ENCODE measurements around the gene FLT4.

The FLT4 gene

GRCh38 chr5:180626661-180627385, 22.6 kb downstream of the FLT4 start:
- no peak for DNase-seq (ENCODE audit: low read depth)

DNA sequence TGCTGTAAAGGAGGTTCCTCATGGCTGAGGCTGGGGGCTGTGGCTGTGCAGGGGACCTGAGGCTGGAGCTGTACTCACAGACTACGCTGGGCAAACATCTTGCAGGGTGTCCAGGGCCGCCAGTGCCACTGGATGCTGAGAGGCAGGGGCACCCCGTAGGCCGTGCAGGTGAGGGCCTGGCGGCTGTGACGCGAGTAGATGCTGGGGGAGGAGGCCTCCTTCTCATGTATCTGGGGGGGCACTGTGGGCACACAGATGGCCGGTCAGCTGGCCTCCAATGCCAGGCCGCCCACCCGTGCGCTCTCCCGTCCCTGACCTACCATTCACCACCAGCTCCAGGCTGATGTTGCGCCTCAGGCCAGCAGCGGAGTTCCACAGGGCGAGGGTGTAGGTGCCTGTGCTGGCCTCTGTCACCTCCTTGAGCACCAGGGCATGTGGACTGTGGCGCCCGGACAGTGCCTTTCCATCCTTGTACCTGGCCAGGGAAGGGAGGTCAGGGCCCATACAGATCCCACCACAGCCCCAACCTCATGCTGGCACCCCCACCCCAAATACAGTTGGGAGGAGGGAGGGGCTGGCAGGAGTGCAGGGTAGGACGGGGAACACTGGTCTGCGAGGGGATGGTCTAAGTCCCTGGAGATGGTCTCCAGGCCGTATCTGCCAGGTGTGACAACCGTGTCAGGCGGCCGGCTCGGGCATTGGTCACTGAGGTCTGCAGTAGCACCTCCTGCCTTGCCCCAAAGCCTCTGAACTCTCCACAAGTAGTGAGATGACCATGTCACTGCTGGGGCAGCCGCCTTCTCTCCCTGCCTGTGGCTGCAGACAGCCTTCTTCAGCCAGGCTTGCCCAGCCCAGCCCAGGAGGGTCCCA, 23.4 kb downstream of the FLT4 start:
- DNase-seq (ENCODE audit: low read depth) = no peak

- DNase-seq (ENCODE audit: low read depth) = no peak
Measured at GRCh38 chr5:180625125-180625790, 24.1 kb downstream of the FLT4 start.

GRCh38 chr5:180624587-180624986, 24.8 kb downstream of the FLT4 start:
- DNase-seq (ENCODE audit: low read depth) = no peak

- no peak for DNase-seq (ENCODE audit: low read depth)
Measured at GRCh38 chr5:180623844-180624243, 25.6 kb downstream of the FLT4 start.

GRCh38 chr5:180623411-180623834, 26.0 kb downstream of the FLT4 start:
- no peak for DNase-seq (ENCODE audit: low read depth)

- DNase-seq (ENCODE audit: low read depth) = no peak
Measured at GRCh38 chr5:180622910-180623309, 26.5 kb downstream of the FLT4 start.

DNA sequence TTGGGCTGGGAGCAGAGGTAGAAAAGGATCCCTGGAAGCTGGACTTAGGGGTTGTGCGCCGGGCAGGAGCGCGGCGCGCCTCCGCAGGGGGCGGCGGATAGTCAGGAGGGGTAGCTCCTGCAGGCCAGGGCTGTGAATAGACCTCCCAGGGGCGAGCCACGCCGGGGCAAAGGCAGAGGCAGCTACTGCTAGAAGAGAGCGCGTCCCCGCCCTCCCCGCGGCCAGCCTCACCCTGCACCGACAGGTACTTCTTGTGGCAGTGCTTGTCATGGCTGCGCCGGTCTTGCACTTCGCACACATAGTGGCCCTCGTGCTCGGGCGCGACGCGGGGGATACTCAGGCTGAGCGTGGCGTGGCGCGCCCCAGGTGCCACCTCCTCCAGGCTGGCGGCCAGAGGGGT, 28.1 kb downstream of the FLT4 start:
- DNase-seq (ENCODE audit: low read depth) = no peak

DNA sequence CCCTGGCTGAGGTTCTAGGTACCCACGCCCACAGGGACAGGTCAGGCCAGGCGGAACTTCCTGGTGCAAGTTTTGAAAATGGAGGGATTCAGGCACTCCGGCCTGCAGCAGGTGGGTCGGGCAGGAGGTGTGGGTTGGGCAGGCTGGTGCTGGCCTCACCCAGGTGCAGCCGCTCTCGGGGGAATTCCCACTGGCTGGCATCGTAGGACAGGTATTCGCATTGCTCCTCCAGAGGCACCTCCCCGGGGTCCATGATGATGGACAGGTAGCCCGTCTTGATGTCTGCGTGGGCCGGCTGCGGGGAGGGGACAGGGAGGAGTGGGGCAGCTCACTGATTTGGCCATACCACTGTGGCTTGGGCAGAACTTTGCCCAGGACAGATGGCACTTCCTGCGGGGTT, 29.4 kb downstream of the FLT4 start:
- no peak for DNase-seq (ENCODE audit: low read depth)

- DNase-seq (ENCODE audit: low read depth) = no peak
Measured at GRCh38 chr5:180619563-180619915, 29.9 kb downstream of the FLT4 start.

GRCh38 chr5:180618829-180619562, 30.4 kb downstream of the FLT4 start:
- no peak for DNase-seq (ENCODE audit: low read depth)

GRCh38 chr5:180618487-180618828, 30.9 kb downstream of the FLT4 start:
- DNase-seq (ENCODE audit: low read depth) = no peak

DNA sequence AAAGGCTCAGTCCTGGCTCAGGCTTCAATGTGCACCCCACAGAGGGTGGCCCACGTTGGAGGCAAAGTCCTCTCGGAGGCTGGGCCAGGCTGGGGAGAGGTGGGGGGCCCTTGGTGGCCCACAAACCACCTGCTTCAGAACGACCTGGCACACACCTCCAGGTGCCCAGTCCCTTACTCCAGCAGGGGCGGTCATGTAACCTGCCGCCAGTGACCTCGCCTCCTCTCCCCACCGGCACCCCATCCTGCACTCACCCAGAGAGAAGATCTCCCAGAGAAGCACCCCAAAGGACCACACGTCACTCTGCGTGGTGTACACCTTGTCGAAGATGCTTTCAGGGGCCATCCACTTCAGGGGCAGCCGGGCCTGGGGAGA, 35.6 kb downstream of the FLT4 start:
- DNase-seq (ENCODE audit: low read depth) = no peak

GRCh38 chr5:180613188-180613813, 36.1 kb downstream of the FLT4 start:
- DNase-seq (ENCODE audit: low read depth) = no peak

DNA sequence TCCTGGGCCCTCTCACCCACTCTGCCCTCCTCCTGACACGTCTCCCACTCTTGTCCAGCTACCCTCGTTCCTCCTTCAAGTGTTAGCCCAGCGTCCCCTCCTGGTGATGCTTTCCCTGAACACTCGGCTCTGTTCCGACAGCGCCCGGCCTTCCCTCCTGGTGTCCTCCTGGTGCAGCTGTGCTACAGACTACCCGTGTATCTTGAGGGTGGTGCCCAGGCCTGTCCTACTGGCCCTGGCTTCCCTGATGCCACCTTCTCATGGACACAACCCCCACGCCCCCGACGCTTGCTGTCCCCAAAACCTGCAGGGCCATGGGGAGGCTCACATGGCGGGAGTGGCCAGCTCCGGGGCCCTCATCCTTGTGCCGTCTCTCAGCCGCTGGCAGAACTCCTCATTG, 36.7 kb downstream of the FLT4 start:
- no peak for DNase-seq (ENCODE audit: low read depth)

DNA sequence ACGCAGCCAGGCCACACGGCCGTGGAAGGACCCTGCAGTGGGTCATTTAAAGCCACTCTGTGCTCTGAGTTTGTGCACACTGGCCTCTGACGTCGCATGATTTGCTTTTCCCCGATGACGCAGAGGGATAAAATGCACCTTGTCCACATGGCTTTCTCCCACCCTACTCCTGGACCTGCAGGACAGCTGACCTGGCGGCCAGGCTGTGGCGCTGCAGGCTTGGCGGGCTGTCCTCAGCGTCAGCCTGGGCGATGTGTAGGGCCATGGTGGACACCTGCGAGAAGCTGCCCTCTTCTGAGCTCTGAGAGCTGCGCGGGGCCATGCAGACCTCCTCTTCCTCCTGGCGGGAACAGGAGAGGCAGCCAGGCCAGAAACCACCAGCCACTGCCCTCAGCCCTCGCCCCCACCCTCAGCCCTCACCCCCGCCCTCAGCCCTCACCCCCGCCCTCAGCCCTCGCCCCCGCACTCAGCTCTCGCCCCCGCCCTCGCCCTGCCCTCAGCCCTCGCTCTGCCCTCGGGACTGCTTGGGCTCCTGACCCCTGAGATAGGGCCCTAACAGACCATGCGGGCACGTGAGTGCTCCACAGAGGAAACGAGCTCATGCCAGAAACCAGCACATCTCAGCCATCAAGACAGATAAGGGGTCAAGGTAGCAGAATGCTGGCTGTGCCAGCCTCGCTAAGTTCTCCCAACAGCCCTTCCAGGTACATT, 38.1 kb downstream of the FLT4 start:
- no peak for DNase-seq (ENCODE audit: low read depth)

GRCh38 chr5:180609817-180610550, 39.4 kb downstream of the FLT4 start:
- DNase-seq (ENCODE audit: low read depth) = no peak

DNA sequence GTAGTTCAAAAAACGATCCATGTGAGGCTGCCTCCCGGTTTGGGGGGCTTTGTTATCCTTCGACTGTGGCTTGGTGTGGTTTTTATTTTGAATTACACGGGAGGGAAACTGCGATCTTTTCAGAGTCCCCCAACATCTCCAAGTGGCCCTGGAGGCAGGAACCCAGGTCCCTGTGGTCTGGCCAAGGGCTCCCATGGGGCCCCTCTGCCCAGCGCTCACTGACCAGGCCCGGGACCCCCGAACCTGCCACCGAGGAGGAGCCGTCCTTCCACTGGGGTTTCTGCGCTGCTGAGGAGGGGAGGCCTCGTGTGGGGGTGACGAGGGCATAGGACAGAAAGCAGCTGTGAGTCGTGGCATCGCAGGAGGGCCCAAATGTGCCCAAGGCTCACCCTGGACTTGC, 40.0 kb downstream of the FLT4 start:
- DNase-seq (ENCODE audit: low read depth) = no peak

DNA sequence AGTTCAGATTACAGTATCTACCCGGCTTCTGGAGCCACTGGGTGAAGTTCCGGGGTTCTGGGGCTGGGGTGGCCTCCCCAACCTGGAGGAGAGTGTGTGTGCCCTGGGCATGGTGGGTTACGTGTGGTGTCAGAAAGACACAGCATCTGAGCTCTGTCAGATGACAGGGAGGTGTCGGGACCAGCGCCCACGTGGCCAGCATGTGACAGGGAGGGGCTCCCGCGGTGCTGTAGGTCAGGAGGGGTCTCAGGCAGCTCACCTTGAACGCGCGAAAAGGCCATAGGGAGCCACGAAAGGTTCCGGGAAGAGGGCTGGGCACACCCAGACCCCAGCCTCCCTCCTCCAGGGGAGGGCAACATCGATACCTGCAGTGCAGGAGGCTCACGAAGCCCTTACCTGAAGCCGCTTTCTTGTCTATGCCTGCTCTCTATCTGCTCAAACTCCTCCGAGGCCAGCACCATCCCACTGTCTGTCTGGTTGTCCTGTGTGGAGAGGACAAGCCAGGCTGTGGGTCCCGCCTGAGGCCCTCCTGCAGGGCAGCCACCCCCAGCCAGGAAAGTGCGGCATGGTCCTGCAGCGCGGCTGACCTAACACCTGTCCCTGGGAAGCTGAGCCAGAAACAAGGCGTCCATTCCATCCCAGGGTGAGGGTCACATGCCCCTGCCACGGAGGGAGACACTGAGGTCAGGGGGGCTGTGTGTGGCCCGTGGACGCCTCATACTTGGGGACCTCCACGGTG, 40.7 kb downstream of the FLT4 start:
- no peak for DNase-seq (ENCODE audit: low read depth)
